K562 (cell line): ENCODE results near the gene MSH4. TPM values are rescaled to one million over a fixed set of nuclear protein-coding genes. Genes with fewer than 3 reads are reported as not detected.

Experiments
- BHLHE40 ChIP-seq: IDR thresholded peaks from 2 replicates; pipeline ENCODE4 v1.6.1; 2011; ENCODE audit warnings: low read length, improper control_type of control experiment
- EGR1 ChIP-seq: fragments of 450-650 bp; conservative IDR thresholded peaks from 2 replicates; pipeline ENCODE4 v1.6.1; 2017; ENCODE audit warnings: mild to moderate bottlenecking
- EHMT2 ChIP-seq: fragments of 450-650 bp; IDR thresholded peaks from 2 replicates; pipeline ENCODE4 v1.6.1; 2018; ENCODE audit warnings: antibody characterized with exemption
- GABPB2 ChIP-seq: fragments of 250-450 bp; sonication (Bioruptor Pico); conservative IDR thresholded peaks from 2 replicates; pipeline ENCODE4 v1.5.1; 2021; ENCODE audit warnings: mild to moderate bottlenecking
- KDM1A ChIP-seq, 2 experiments: fragments of 450-650 bp; IDR thresholded peaks; 2 replicates each; pipeline ENCODE4 v1.6.1; 2016; ENCODE audit warnings: mild to moderate bottlenecking in 2 of 2
- KDM2B ChIP-seq: fragments of 250-450 bp; sonication (Bioruptor Pico); IDR thresholded peaks from 2 replicates; pipeline ENCODE4 v1.8.0; 2021; ENCODE audit warnings: mild to moderate bottlenecking, moderate library complexity
- PHF21A ChIP-seq: fragments of 450-650 bp; IDR thresholded peaks from 2 replicates; pipeline ENCODE4 v1.6.1; 2017; ENCODE audit warnings: low read depth, borderline replicate concordance
- SIN3A ChIP-seq, 2 experiments: fragments of 150-350 bp in 1 of 2; IDR thresholded peaks; 2 replicates each; pipeline ENCODE4 v1.6.1; 2011 to 2016; ENCODE audit warnings: borderline replicate concordance in 2 of 2, low read depth in 2 of 2, low read length in 2 of 2, mild to moderate bottlenecking in 2 of 2, moderate library complexity in 2 of 2; ENCODE audit not compliant: control insufficient read depth in 1 of 2
- ZNF175 ChIP-seq: fragments of 200-800 bp; sonication (Bioruptor generic); IDR thresholded peaks from 2 replicates; pipeline ENCODE4 v1.6.1; 2016; ENCODE audit warnings: low read depth, mild to moderate bottlenecking, missing genetic modification characterization, missing compliant biosample characterization
- polyA plus RNA-seq, 8 experiments: library from polyadenylated mRNA; depleted of rRNA in 4 of 8; stranded (reverse) in 5 of 8; unstranded in 3 of 8; fragments of >200 nt; fragmentation: Nextera tagmentation in 2 of 8; fragmentation: Illumina TruSeq in 1 of 8; extraction: Ambion mirVana in 2 of 8; extraction: Trizol in 1 of 8; gene quantifications; 2 replicates each; pipeline versions ENCODE4 v1.2.1 to v1.2.3, GENCODE V29; 2011 to 2014; ENCODE audit warnings: inconsistent platforms in 1 of 8, missing spikeins in 1 of 8
- total RNA-seq, 7 experiments: library from RNA; depleted of rRNA in 6 of 7; stranded (reverse); fragments of >200 nt in 6 of 7; fragmentation: Illumina TruSeq in 2 of 7; extraction: Trizol in 2 of 7; gene quantifications; 2 replicates each; pipeline versions ENCODE4 v1.2.1 to v1.2.3, GENCODE V29; 2011 to 2021; ENCODE audit warnings: low replicate concordance in 1 of 7
- TF ChIP-seq, protein P1 (sequence below): IDR thresholded peaks from 2 replicates; pipeline ENCODE4 v1.6.1; 2011; ENCODE audit not compliant: insufficient read length; ENCODE audit errors: extremely low read depth
- TF ChIP-seq, protein P2 (sequence below): IDR thresholded peaks from 3 replicates; pipeline ENCODE4 v1.6.1; 2011; ENCODE audit warnings: borderline replicate concordance, mild to moderate bottlenecking, moderate library complexity; ENCODE audit not compliant: insufficient read length; ENCODE audit errors: extremely low read depth
- TF ChIP-seq, protein P3 (sequence below), 2 experiments: fragments of 450-650 bp in 1 of 2; sonication (generic) in 1 of 2; formaldehyde crosslinking in 1 of 2; IDR thresholded peaks in 1 of 2; conservative IDR thresholded peaks in 1 of 2; 2 replicates each; pipeline versions ENCODE4 v1.6.1 to v1.8.1; 2016 to 2023; ENCODE audit warnings: mild to moderate bottlenecking in 2 of 2, moderate library complexity in 2 of 2, inconsistent platforms in 1 of 2, missing genetic modification reagents in 1 of 2
- TF ChIP-seq, protein P4 (sequence below): fragments of 450-650 bp; formaldehyde crosslinking; IDR thresholded peaks from 2 replicates; pipeline ENCODE4 v1.4.0; 2022; ENCODE audit warnings: mild to moderate bottlenecking, moderate library complexity
- TF ChIP-seq, protein P5 (sequence below), 3 experiments: IDR thresholded peaks in 2 of 3; conservative IDR thresholded peaks in 1 of 3; 2 replicates each; pipeline ENCODE4 v1.5.1; 2011 to 2012; ENCODE audit warnings: low read length in 3 of 3, mild to moderate bottlenecking in 3 of 3, control low read depth in 2 of 3, improper control_type of control experiment in 1 of 3, inconsistent platforms in 1 of 3, low read depth in 1 of 3, mixed read lengths in 1 of 3, moderate library complexity in 1 of 3; ENCODE audit not compliant: insufficient read depth in 2 of 3
- TF ChIP-seq, protein P6 (sequence below), 2 experiments: IDR thresholded peaks; 2 replicates each; pipeline ENCODE4 v1.6.1; 2011; ENCODE audit warnings: borderline replicate concordance in 1 of 2, control low read depth in 1 of 2, low read depth in 1 of 2, low read length in 1 of 2, mild to moderate bottlenecking in 1 of 2, mixed read lengths in 1 of 2, moderate library complexity in 1 of 2; ENCODE audit not compliant: insufficient read depth in 1 of 2, insufficient read length in 1 of 2, poor library complexity in 1 of 2, severe bottlenecking in 1 of 2; ENCODE audit errors: extremely low read depth in 1 of 2
- TF ChIP-seq, protein P7 (sequence below): sonication (generic); formaldehyde crosslinking; IDR thresholded peaks from 2 replicates; pipeline ENCODE4 v1.8.0; 2022; ENCODE audit warnings: missing genetic modification reagents, mild to moderate bottlenecking, borderline replicate concordance

Gene MSH4
- total and polyA plus RNA-seq, 9 of the 15 experiments (the other 6 are each of a cell fraction or from before 2014, with no cell fraction given) = 0.04 to 0.18 (median 0.12) TPM; not detected in 4

DNA sequence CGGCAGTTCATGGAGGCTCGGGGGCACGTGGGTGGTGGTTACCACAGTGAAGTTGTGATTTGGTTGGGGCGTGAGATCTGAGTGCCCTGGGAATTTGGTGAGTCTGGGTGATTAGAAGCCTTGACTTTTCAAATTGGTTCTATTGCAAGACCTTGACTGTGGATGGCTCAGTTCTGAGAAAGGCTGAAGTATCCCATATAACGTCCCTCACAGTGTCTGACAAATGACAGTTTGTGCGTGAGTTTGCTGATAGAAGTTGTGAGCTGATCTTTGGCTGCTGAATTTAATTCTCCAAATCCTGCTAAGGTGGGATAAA lies 549 bp downstream of the MSH4 start (continued):
- TF ChIP-seq, protein P1, sequence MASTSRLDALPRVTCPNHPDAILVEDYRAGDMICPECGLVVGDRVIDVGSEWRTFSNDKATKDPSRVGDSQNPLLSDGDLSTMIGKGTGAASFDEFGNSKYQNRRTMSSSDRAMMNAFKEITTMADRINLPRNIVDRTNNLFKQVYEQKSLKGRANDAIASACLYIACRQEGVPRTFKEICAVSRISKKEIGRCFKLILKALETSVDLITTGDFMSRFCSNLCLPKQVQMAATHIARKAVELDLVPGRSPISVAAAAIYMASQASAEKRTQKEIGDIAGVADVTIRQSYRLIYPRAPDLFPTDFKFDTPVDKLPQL = no peak
- TF ChIP-seq, protein P2, sequence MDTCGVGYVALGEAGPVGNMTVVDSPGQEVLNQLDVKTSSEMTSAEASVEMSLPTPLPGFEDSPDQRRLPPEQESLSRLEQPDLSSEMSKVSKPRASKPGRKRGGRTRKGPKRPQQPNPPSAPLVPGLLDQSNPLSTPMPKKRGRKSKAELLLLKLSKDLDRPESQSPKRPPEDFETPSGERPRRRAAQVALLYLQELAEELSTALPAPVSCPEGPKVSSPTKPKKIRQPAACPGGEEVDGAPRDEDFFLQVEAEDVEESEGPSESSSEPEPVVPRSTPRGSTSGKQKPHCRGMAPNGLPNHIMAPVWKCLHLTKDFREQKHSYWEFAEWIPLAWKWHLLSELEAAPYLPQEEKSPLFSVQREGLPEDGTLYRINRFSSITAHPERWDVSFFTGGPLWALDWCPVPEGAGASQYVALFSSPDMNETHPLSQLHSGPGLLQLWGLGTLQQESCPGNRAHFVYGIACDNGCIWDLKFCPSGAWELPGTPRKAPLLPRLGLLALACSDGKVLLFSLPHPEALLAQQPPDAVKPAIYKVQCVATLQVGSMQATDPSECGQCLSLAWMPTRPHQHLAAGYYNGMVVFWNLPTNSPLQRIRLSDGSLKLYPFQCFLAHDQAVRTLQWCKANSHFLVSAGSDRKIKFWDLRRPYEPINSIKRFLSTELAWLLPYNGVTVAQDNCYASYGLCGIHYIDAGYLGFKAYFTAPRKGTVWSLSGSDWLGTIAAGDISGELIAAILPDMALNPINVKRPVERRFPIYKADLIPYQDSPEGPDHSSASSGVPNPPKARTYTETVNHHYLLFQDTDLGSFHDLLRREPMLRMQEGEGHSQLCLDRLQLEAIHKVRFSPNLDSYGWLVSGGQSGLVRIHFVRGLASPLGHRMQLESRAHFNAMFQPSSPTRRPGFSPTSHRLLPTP = no peak
- TF ChIP-seq SIN3A (IDR thresholded peaks at IDR 0.05; ENCODE audit: borderline replicate concordance in 2 of 2, control insufficient read depth in 1 of 2, low read depth in 2 of 2, low read length in 2 of 2) (peak in 1 of 2 experiments; percentile 41; a peak in 1 of 4 replicates), BHLHE40 (peak; percentile 37; the same call in 1 of the 2 replicates), KDM2B (no peak), EGR1 (peak; percentile 48; the same call in 1 of the 2 replicates), PHF21A (peak; percentile 78; the same call in 1 of the 2 replicates), GABPB2 (CRISPR knock-in tag) (no peak), ZNF175 (CRISPR knock-in tag) (no peak), KDM1A (IDR thresholded peaks at IDR 0.05) (peak in 1 of 2 experiments; percentile 34; a peak in 1 of 4 replicates), EHMT2 (no peak)
- TF ChIP-seq, protein P3, sequence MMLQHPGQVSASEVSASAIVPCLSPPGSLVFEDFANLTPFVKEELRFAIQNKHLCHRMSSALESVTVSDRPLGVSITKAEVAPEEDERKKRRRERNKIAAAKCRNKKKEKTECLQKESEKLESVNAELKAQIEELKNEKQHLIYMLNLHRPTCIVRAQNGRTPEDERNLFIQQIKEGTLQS (IDR thresholded peaks at IDR 0.05) = no peak
- TF ChIP-seq, protein P3 (CRISPR knock-in tag; conservative IDR thresholded peaks at IDR 0.05) = 0 out of 2 replicates have a peak, but pooled peaks have one; percentile 6
- TF ChIP-seq, protein P4, sequence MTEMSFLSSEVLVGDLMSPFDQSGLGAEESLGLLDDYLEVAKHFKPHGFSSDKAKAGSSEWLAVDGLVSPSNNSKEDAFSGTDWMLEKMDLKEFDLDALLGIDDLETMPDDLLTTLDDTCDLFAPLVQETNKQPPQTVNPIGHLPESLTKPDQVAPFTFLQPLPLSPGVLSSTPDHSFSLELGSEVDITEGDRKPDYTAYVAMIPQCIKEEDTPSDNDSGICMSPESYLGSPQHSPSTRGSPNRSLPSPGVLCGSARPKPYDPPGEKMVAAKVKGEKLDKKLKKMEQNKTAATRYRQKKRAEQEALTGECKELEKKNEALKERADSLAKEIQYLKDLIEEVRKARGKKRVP = no peak
- TF ChIP-seq, protein P5, sequence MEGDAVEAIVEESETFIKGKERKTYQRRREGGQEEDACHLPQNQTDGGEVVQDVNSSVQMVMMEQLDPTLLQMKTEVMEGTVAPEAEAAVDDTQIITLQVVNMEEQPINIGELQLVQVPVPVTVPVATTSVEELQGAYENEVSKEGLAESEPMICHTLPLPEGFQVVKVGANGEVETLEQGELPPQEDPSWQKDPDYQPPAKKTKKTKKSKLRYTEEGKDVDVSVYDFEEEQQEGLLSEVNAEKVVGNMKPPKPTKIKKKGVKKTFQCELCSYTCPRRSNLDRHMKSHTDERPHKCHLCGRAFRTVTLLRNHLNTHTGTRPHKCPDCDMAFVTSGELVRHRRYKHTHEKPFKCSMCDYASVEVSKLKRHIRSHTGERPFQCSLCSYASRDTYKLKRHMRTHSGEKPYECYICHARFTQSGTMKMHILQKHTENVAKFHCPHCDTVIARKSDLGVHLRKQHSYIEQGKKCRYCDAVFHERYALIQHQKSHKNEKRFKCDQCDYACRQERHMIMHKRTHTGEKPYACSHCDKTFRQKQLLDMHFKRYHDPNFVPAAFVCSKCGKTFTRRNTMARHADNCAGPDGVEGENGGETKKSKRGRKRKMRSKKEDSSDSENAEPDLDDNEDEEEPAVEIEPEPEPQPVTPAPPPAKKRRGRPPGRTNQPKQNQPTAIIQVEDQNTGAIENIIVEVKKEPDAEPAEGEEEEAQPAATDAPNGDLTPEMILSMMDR (IDR thresholded peaks at IDR 0.05 in 2 of 3, conservative IDR thresholded peaks at IDR 0.05 in 1 of 3; ENCODE audit: insufficient read depth in 2 of 3, low read depth in 1 of 3, low read length in 3 of 3) = no peak
- TF ChIP-seq, protein P6, sequence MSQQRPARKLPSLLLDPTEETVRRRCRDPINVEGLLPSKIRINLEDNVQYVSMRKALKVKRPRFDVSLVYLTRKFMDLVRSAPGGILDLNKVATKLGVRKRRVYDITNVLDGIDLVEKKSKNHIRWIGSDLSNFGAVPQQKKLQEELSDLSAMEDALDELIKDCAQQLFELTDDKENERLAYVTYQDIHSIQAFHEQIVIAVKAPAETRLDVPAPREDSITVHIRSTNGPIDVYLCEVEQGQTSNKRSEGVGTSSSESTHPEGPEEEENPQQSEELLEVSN (IDR thresholded peaks at IDR 0.05; ENCODE audit: borderline replicate concordance in 1 of 2, extremely low read depth in 1 of 2, insufficient read depth in 1 of 2, insufficient read length in 1 of 2, low read depth in 1 of 2, low read length in 1 of 2, poor library complexity in 1 of 2, severe bottlenecking in 1 of 2) = peak in 1 of 2 experiments; percentile 6
- TF ChIP-seq, protein P7, sequence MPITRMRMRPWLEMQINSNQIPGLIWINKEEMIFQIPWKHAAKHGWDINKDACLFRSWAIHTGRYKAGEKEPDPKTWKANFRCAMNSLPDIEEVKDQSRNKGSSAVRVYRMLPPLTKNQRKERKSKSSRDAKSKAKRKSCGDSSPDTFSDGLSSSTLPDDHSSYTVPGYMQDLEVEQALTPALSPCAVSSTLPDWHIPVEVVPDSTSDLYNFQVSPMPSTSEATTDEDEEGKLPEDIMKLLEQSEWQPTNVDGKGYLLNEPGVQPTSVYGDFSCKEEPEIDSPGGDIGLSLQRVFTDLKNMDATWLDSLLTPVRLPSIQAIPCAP (CRISPR knock-in tag) = no peak
